SHP77 treated with DMSO at 0.1 percent for 48 hours (cell line): ENCODE data around the gene SNRNP25.
"Not testable (repeated sequence)": the region's sequence is repeated elsewhere in the genome, so short reads cannot be mapped to it uniquely, and the experiment has no call there.

Source experiments
- DNase-seq: peaks from one replicate; lab custom pipeline; 2025; lab: John Stamatoyannopoulos, UW

Gene SNRNP25

GRCh38 chr16:42069-42457, 11.6 kb upstream of the SNRNP25 start:
- no peak for DNase-seq

DNA sequence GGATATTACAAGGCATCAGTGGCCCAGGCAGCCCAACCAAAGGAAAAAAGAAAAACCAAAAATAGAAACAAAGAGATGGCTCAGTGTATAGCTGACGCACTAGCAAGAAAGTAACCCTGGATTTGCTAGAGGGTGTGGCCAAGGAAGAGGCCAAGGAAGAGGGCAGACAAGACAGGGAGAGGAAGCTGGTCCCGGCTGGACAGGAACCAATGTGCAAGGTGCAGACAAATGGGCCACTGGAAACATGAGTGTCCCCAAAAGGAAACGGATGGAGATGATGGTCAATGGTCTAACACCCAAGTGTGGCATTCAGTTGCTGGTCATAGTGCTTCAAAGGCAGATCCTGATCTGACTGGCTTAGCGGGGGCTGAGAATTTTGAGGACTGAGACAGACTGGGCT, 10.9 kb upstream of the SNRNP25 start:
- DNase-seq: no peak

GRCh38 chr16:43294-43693, 10.3 kb upstream of the SNRNP25 start:
- DNase-seq: no peak

DNA sequence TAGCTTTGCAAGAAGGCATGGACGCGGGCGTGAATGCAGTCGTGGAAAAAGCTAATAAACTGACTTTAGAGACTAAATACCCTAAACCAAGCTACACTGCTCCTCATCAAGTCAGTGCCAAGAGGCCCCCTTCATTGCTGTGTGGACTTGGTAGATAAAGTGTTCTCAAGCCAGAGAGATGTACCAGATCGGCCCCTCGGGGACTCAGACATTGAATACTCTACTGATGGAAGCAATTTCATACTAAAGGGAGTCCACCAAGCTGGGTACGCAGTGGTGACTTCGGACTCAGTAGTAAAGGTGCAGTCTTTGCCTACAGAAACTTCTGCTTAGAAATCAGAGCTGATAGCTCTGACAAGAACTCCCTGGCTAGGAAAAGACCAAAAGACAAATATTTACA, 9.0 kb upstream of the SNRNP25 start:
- no peak for DNase-seq

- no peak for DNase-seq
Measured at GRCh38 chr16:45454-45853, 8.2 kb upstream of the SNRNP25 start.

DNA sequence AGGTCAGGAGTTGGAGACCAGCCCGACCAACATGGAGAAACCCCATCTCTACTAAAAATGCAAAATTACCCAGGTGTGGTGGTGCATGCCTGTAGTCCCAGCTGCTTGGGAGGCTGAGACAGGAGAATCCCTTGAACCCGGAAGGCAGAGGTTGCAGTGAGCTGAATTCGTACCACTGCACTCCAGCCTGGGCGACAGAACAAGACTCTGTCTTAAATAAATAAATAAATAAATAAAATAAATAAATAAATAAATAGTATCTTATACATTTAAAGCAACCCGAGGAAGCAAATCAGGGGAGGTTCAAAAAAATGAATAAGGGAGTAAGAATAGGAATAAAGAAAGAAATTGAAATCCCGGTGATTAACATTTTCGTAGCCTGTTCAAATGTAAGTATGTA, 7.1 kb upstream of the SNRNP25 start:
- DNase-seq: not testable (repeated sequence)

GRCh38 chr16:47234-47633, 6.4 kb upstream of the SNRNP25 start:
- no peak for DNase-seq

- no peak for DNase-seq
Measured at GRCh38 chr16:50769-51591, 2.6 kb upstream of the SNRNP25 start.

DNA sequence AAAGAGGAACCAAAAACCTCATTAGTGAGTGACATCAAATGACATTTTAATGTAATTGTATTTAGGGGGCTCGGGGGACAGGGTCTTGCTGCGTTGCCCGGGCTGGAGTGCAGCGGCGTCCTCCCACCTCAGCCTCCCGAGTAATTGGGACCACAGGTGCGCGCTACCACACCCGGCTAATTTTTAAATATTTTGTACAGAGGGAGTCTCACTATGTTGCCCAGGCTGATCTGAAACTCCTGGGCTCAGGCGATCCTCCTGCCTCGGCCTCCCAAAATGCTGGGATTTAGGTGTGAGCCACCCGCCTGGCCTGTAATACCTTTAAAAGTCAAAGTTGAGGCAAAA, 581 bp downstream of the SNRNP25 start:
- no peak for DNase-seq

GRCh38 chr16:55571-56136, 2.0 kb downstream of the SNRNP25 start:
- no peak for DNase-seq

DNA sequence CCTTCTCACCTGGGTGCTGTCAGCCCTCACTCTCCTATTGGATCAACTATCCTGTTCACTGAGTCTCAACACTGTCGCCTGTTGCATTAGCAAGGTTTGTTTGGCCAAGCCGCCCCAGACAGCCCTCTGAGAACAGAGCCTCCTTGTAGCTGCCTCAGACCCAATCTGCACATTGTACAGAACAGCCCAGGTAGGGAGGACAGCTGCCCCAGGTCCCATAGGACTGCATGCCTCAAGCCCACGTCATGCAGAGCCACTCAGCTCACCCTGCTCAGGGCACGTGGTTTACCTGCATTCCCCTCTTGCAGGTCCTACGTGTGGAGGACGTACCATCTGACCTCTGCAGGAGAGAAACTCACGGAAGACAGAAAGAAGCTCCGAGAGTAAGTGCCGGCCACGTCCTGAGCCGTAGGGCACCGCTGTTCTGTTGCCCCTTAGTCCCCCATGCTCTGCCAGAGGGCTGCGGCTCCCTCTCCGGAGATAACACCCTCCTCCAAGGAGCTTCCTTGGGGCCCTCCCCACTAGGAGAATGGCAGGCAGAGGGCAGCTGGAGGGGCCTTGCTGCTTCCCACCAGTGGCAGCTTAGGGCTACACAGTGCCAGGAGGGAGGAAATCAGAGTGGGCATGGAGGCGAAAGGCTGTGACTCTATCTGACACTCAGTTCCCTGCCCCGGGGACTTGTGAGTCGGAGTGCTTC, 2.8 kb downstream of the SNRNP25 start:
- no peak for DNase-seq

DNA sequence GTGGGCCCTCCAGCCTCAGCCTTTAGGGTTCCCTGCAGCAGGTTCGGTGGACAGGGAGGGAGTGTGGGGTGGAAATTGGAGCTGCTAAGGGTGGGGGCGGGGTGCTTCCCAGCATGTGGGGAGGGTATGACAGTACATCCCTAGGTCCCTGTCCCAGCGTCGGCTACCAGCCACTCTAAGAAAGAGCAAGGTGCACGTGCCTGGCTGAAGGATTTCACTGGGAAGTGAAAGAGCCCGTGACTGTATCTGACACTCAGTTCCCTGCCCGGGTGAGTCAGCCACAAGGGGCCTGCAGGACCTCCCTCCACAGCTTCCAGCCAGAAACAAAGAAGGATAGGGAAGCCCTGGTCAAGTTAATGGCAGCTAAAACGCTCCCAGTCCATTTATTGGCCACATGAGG, 4.1 kb downstream of the SNRNP25 start:
- no peak for DNase-seq

GRCh38 chr16:58491-59439, 5.1 kb downstream of the SNRNP25 start:
- no peak for DNase-seq

- no peak for DNase-seq
Measured at GRCh38 chr16:59440-60059, 5.9 kb downstream of the SNRNP25 start.

- no peak for DNase-seq
Measured at GRCh38 chr16:60166-60565, 6.5 kb downstream of the SNRNP25 start.

- no peak for DNase-seq
Measured at GRCh38 chr16:60929-61878, 7.6 kb downstream of the SNRNP25 start.

GRCh38 chr16:61879-62281, 8.3 kb downstream of the SNRNP25 start:
- no peak for DNase-seq

DNA sequence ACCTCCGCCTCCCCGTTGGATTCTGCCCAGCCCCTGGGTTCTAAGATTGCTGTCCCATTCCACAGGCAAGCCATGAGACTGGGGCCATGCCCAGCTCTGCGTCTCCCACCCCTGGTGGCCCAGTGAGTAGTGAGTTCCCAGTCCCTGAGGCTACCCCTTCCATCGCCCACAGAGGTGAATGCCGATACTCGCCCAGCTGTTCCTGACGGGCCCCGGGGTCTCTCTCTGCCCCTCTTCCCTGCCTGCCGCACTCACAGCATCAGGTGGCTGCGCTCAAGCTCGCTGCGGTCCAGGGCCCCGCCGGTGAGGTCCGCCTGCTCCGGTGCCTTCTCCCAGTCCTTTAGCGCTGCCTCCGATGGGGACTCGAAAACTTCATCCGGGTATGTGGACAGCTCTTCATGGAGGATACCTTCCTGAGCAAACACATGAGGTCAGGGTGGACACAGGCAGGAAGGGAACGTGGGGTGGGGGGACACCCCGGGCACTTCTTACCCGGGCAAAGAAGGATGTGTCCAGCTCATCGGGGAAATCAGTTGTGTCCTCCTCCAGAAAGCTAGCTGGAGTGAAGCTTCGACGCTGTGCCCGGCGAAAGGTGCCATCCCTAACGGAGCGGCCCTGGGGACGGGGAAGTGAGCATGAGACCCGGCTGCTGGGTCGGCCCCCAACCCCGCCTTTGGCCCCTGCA, 8.8 kb downstream of the SNRNP25 start:
- no peak for DNase-seq

- no peak for DNase-seq
Measured at GRCh38 chr16:62968-63391, 9.4 kb downstream of the SNRNP25 start.

GRCh38 chr16:63466-63865, 9.8 kb downstream of the SNRNP25 start:
- no peak for DNase-seq
